Measurements from ENCODE around the gene AREG. TPM values are rescaled to one million over a fixed set of nuclear protein-coding genes. Genes with fewer than 3 reads are reported as not detected.

The AREG gene
- total RNA-seq, 1 donor from 2014 or later = 197 TPM

DNA sequence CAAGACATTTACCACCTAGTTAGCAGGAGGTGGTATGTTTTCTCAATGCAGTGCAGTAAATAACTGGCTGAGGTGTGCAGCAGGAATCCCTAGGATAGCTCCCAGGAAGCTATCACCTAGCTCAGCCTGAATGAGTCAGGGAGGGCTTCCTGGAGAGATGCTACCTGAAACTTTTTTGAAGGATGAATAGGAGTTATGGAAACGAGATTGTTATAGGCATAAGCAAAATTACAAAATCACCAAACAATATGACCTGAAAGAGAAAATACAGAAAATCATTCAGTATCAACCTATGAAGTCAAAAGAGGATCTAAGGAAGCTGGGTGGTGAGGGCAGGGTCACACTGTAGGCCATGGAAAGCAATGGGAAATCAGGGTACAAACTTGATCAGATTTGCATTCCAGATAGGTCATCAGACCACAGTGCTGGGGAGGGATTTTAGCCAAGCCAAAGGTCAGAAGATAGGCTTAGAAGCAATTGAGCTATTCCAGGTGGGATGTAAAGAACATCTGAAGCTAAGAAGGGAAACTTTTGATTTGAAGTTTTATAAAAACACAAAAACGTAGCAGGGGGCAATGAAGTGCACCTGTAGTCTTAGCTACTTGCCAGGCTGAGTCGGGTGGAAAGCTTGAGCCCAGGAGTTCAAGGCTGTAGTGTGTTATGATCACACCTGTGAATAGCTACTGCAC, 11.3 kb downstream of the AREG start:
- no peaks in the 10 kb centered on the region for H3K27me3 ChIP-seq (ENCODE audit: control insufficient read depth, insufficient read depth, low read length)
- peaks cover 2% of the 10 kb centered on the region for H3K36me3 ChIP-seq (ENCODE audit: control insufficient read depth, insufficient read depth, low read length)
- TF ChIP-seq CTCF (IDR thresholded peaks at IDR 0.05; ENCODE audit: insufficient read depth, low read length, severe bottlenecking) = no peak
- peak; percentile 28 for FAIRE-seq
- peak; percentile 81 for DNase-seq (ENCODE audit: low read depth)
- H3K4me3 ChIP-seq (ENCODE audit: low read depth, low read length) = no peak overlapping the region

DNA sequence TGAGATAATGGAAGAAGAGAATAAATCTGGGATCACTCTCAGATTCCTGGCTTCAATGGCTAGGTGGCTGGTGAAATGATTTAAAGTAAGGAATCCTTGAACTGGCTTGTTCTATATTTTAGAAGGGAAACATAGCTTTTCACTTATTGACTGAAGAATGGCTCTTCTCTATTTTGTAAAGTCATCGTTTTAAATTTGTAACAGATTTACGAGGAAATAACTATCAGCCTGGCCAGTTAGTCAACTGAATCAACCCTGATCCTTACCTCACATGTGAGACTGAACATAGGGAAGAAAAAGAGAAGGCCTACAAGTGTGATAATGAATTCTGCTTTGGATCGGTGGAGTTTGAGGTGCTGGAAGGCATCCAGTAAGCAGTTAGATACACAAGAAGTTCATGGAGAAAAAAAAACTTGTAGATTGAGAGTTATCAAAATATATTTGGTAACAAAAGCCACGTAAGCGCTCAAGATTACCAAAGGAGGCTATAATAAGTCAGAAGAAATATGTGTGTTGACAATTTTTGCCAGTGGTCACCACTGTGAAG, 12.0 kb downstream of the AREG start:
- no peak for FAIRE-seq
- H3K4me3 ChIP-seq (ENCODE audit: low read depth, low read length) = no peak overlapping the region
- no peaks in the 10 kb centered on the region for H3K27me3 ChIP-seq (ENCODE audit: control insufficient read depth, insufficient read depth, low read length)
- no peak for TF ChIP-seq CTCF (IDR thresholded peaks at IDR 0.05; ENCODE audit: insufficient read depth, low read length, severe bottlenecking)
- H3K36me3 ChIP-seq (ENCODE audit: control insufficient read depth, insufficient read depth, low read length) = peaks cover 2% of the 10 kb centered on the region
- DNase-seq (ENCODE audit: low read depth) = peak; percentile 50

- Histone ChIP-seq H3K4me3 (ENCODE audit: low read depth, low read length) (no peak overlapping the region), H3K36me3 (ENCODE audit: control insufficient read depth, insufficient read depth, low read length) (no peaks in the 10 kb centered on the region), H3K27me3 (ENCODE audit: control insufficient read depth, insufficient read depth, low read length) (no peaks in the 10 kb centered on the region)
- no peak for TF ChIP-seq CTCF (IDR thresholded peaks at IDR 0.05; ENCODE audit: insufficient read depth, low read length, severe bottlenecking)
- DNase-seq (ENCODE audit: low read depth) = no peak
- no peak for FAIRE-seq
Measured at GRCh38 chr4:74460833-74461232, 15.9 kb downstream of the AREG start.

DNA sequence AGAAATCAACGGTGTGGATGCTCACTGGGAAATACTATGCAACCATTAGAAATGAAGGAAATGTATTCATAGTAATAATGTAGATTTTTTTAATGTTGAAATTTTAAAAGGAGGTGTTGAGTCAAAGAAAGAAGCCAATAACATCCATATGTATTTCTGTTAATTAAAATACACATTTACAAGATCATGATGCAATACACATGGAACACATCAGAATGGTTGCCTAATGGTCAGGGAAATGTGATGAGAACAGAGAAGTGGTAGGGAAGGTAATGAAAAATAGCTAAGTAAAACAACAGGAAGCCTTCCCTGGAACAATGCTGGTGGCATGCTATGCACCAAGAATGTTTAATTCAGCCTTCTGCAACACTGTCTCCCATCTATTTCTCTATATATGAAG, 18.2 kb downstream of the AREG start:
- no peaks in the 10 kb centered on the region for H3K36me3 ChIP-seq (ENCODE audit: control insufficient read depth, insufficient read depth, low read length)
- FAIRE-seq (no peak), DNase-seq (ENCODE audit: low read depth) (no peak)
- TF ChIP-seq CTCF (IDR thresholded peaks at IDR 0.05; ENCODE audit: insufficient read depth, low read length, severe bottlenecking) = no peak
- no peak overlapping the region for H3K4me3 ChIP-seq (ENCODE audit: low read depth, low read length)
- no peaks in the 10 kb centered on the region for H3K27me3 ChIP-seq (ENCODE audit: control insufficient read depth, insufficient read depth, low read length)

DNA sequence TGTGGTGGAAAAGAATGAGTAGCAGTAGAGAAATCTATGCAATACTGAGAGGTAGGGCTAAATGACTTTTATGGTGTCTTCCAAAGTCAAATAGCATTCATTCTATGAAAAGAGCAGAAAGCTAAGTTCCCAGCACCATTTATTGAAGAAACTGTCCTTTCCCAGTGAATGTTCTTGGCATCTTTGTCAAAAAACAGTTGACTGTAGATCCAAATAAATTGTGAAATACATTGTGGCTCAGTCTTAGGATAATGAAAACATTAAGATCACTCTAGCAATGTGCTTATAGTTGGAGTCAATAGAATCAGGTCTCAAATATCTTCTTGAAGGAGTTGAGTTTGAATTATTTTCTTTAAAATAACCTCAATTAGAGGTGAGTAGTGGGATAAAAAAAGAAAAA, 19.4 kb downstream of the AREG start:
- no peak for DNase-seq (ENCODE audit: low read depth)
- TF ChIP-seq CTCF (IDR thresholded peaks at IDR 0.05; ENCODE audit: insufficient read depth, low read length, severe bottlenecking) = no peak

DNA sequence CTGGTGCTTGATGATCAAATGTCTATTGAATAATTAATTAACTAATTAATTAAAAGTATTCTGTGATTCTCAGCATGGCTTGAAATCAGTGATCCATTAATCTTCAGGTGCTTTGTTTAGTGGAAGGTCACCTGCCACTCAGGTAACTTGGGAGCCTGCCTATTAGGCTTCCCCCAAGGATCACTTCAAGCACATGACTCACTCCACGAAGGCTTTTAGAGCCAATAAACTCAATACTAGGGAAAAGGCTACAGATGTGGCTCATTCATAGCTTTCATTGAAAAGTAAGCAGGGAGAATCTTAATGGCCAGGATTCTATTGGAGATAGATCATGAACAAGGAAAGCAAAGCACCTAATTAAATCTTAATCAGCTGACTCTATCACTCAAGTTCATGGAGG, 21.3 kb downstream of the AREG start:
- DNase-seq (ENCODE audit: low read depth) (no peak), FAIRE-seq (no peak)
- TF ChIP-seq CTCF (IDR thresholded peaks at IDR 0.05; ENCODE audit: insufficient read depth, low read length, severe bottlenecking) = no peak
- Histone ChIP-seq H3K4me3 (ENCODE audit: low read depth, low read length) (no peak overlapping the region), H3K36me3 (ENCODE audit: control insufficient read depth, insufficient read depth, low read length) (no peaks in the 10 kb centered on the region), H3K27me3 (ENCODE audit: control insufficient read depth, insufficient read depth, low read length) (no peaks in the 10 kb centered on the region)

More for the DNA sequence above, 19.4 kb downstream of the AREG start:
- no peak for FAIRE-seq
- Histone ChIP-seq H3K27me3 (ENCODE audit: control insufficient read depth, insufficient read depth, low read length) (no peaks in the 10 kb centered on the region), H3K4me3 (ENCODE audit: low read depth, low read length) (no peak overlapping the region), H3K36me3 (ENCODE audit: control insufficient read depth, insufficient read depth, low read length) (no peaks in the 10 kb centered on the region)
